DMS 273 (cell line): Measurements from ENCODE around the gene ITSN1.

ENCODE experiments used
- DNase-seq: peaks from one replicate; lab custom pipeline; 2025; ENCODE audit not compliant: unreplicated experiment; lab: John Stamatoyannopoulos, UW

The ITSN1 gene

DNA sequence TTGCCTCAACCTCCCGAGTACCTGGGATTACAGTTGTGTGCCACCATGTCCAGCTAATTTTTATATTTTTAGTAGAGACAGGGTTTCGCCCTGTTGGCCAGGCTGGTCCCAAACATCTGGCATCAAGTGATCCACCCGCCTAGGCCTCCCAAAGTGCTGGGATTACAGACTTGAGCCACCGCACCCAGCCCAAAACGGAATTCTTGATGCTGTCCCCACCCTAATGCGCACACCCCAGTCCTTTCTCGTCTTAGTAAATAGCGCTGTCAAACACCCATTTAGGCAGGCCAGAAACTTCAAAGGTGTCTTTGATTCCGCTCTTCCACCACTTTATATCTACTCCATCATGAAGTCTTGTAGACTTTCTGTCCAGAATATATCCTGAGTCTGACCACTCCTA, 35.1 kb downstream of the ITSN1 start:
- DNase-seq, result no peak

DNA sequence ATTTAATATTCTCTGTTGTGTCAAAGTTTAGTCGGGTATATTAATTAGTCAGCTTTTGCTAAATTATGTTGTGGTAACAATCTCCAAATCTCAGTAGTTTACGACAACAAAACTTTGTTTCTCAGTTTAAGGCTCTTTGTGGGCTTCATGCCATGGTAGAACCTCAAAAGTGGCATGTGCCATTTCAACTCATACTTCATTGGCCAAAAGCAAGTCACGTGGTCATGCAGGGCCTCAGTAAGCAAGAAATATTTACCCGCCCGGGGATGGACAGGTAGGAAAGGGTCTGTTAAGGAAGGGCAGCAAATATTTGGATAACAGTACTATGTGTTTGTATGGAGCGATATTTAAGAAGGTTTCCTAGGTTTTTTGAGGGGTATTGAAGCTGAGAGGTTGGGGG, 38.6 kb downstream of the ITSN1 start:
- DNase-seq, result no peak

DNA sequence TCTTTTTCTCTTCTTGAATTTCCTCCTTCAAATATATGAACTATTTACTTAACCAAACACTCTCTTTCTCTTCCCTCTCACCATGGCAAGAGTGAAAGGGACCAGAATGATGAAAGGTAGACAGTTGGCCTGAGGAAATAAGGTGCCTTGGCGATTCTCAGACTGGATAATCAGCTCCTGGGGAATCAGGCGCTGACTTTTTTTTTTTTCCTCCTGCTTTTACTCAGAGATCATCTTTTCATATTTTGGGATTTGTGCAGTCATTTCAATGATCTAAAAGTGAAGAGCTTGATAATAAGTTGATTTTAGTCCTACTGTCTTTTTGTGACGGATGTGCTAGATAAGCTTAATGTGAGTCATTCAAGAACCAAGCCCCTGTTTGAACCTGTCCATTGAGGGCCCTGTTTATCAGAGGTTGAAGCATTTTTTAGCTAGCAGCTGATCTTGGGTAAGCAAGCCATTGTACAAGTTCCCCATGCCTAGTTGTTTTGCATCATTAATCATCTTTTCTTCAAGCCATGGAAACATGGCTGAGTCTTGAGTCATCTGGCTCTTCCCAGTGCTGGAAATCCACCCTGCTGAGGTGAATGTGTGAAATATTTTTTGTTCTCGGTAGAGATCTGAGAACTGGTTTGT, 40.8 kb downstream of the ITSN1 start:
- no peak for DNase-seq

DNA sequence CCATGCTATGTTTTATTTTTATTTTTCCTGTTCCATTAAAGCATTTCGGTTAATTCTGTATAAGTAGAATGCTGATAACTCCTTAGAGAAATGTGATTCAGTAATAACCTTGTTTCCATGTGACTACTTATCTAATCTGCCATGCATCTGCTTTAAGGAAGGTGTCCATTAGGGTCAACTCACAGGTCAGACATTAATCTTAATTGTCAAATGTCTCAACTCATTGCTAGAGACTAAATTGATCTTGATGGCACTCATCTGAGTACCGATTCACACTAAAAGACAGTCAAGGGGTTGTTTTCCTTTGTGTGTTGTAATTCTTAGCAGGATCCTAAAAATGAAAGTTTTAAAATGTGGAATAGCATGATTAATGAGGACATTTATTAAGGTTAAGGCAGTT, 41.8 kb downstream of the ITSN1 start:
- DNase-seq, result no peak

DNA sequence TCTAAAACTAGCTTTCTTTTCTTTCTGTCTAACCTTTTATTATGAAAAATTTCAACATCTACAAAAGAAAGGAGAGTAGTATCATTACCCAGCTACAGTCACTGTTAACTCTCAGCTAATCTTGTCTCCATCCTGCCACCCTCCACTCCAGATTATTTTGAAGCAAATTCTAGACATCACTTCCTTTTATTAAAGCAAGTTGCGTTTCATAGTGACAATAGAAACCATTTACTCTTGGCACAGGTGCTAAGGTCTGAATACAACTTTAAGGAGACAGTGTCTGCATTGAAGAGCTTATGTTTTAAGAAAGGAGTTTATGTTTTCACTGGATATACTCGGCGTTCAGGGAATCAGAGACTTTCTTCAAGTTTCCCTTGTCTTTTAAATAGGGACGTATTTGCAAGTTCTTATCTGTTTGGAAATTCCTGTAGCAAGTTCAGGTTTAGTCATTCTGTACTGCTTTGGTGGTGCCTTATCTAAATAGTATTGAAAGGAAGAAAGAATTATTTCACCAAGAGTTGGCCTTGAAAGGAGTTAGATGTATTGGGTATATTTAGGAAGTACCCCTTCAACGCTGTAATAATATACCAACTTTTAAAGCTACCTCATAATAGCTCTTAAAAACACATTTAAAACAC, 42.7 kb downstream of the ITSN1 start:
- no peak for DNase-seq

DNA sequence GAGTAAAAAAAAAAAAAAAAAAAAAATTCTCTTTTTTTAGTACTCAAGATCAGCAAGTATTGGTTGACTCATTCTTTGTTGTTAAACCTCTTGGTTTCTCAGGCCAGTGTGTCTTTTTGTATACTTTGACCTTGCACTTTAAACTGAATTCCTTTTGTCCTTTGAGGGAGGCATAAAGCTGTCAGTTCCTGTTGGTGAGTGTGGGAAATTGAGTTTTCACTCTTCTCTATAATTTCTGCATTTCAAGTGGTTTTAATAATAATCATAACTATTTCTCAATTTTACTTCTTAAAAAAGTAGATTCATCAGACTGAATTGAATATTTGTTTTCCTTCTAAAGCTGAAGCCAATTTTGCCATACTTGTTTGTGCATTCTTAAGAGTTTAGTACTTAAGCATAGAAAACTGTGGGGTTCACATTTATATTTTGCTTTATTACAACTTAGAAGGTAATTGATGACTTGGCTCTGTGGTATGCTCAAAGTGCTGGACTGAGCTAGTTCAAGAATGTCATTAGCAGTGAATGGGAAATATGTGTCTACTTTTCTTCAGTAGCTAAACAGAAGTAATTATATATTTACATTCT, 43.4 kb downstream of the ITSN1 start:
- no peak for DNase-seq

DNA sequence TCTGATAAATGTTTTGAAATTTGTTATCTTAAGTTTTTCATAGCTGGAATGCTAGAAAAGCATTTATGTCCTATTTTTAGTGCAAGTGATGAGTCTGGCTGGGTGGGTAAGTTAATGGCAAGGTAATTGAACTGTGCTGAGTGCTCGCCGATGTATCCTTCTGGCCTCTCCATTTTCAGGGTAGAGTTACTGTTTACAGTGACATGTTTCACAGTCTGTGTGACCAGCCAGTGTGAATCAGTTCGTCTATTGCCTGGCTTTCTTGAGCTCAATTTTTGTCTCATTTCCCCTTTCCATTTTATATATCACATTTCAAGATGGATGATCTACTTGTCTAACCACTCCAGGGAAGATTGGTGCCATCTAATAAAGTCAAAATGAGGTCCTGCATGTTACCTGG, 44.1 kb downstream of the ITSN1 start:
- no peak for DNase-seq

DNA sequence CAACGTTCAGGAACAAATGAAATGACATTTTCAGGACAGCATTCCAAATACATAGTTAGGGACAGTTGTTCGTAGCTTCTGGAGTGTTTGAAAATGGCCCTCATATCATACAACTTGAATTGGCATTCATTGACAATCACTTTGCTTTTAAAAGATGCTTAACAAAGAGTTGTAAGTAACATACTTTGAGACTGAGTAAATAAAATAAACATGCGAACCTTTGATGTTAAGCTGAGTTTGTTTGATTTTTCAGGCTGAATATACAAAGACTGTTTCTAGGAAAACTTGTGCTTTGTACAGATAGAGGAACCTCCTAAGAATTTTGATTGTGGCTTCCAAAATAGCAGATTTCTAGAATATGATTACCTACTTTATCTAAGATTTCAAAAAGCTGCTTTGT, 45.3 kb downstream of the ITSN1 start:
- DNase-seq, result no peak

DNA sequence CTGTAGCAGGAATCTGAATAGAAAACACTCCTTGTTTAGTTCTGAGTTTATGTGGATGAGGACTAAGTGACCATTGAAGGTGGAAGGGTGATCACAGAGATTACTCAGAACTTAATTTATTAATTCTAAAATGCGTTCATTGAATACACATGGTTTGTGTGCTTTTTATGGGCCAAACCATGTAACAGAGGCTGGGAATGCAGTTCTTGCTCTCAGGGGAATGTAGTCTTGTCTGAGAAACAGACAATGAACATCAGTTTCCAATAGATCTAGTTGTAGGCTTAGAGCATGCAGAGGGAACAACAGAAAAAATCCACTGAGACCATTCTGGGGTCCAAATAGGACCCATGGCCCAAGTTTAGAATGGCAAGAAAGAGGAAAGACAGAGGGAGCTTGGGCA, 46.1 kb downstream of the ITSN1 start:
- no peak for DNase-seq

DNA sequence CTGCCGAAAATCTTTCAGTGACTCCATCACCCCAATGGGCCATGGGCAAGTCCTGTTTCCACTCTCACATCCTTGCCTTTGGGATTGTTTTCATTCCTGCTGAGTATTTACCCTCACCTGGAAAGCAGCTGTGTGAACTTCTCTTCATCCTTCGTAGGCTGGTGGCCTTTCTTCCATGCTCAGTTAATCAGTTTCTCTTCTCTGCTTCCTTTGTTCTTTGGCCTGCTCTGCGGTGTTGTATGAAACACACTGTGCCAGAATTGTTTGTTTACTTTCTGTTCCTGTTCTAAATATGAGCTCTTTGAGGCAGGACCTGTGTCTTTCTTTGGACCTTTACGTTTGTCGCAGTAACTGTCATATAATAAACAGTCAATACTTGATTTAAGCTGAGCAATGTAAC, 48.6 kb downstream of the ITSN1 start:
- no peak for DNase-seq

DNA sequence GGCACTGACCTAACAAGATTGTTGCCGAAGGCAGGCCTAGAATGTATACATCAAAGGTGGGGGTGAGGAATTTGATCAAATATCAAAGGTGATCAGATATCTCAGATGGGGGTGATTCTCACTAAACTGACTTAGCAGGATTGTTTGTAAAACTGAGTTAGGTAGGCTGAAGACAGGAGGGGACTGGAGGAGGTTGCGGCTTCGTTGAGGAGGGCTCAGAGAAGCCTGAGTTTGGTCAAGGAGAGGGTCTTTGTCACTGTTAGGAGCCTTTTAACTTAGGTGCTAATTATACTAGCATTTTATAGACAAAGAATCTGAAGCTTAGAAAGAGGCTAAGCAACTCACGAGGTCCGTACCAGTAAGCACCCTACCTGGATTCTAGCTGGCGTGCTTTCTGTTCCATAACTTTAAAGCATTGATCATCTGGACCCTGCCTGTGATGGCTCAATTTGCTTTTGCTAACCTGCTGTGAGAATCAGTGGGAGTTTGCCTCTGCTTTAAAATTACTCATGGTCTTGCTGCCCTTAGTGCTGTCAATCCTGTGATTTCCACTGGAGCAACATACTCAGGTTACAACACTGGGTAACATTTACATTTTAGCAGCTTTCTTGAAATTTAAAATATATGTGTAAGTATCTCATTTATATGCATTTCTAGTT, 49.8 kb downstream of the ITSN1 start:
- DNase-seq, result no peak

DNA sequence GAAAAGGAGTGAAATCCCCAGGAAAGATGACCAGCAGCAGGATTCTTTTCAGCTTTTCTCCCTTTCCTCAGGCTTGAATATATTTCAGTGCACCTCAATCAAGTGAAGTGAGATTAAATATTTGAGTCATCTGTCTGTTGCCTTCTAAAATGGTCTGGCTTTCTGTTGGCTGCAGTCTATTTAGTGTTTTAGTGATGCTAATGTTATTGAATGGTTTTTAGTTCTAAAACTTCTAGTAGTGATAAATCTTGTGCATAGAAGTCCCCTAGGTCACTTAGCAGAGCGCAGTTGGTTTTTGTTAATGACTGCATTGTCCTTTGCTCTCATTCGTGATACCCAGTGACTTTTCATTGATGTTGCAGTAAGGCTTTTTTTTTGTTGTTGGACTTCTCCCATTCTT, 53.5 kb downstream of the ITSN1 start:
- no peak for DNase-seq

DNA sequence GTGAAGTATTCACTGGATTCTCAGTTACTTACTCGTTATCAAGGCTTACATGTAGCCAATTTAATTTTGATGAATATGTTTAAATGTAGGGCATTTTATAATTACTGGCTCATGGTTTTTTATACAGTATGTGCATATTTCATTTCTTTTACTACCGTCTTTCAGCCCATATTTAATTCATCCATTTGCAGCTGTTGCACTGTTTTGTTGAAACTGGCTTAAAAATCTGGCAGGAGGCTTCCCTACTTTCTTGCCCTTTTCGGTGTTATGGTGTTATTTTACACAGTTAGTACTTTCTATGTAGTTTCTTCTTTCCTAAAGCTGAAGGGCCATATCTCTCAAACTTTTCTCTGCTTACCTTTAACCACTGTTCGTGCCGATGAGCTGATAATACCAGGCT, 54.2 kb downstream of the ITSN1 start:
- DNase-seq, result no peak

DNA sequence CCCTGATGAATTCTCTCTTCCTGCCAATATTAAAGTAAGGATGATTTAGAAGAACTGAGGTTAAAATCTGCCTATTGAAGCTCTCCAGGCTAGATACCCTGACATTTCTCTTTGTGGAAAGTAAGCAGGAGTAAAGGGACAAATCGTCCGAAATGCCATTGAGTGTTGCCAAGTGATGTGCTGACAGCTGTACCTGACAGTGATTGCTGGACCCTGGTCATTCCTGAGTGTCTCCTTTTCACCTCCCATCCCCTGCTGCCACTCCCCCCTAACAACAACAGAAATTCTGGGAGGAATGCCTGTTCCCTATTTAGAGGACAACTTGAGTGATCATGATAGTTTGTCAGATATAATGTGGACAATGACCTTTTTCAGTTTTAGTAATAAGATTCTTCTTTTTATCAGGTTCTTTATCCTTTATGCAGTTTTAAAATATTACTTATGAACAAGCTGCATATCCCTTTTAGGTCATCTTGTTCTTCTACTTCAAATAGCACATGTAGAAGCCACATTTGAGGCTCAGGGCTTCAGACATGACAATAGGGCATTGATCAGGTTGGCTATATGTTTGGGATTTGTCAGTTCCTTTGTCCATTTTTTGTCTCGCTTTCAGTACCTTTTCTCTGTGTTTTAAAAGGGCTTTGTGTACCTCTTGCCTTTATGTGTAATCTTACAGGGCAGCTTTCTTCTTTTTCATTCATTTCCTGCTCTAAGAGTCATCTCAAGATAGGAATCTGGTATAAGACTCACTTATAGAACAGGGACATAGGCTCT, 56.0 kb downstream of the ITSN1 start:
- no peak for DNase-seq

DNA sequence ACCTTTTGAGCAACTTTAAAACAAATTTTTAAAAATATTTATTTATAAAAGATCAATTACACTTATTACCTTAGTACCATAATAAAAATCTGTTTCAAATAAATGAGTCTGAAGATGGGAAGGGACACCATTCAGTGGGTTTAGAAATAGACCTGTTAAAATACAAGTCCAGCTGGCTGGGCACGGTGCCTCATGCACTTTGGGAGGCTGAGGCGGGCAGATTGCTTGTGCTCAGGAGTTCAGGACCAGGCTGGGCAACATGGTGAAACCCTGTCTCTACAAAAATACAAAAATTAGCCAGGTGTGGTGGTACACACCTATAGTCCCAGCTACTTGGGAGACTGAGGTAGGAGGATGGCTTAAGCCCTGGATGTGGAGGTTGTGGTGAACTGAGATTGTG, 57.0 kb downstream of the ITSN1 start:
- DNase-seq, result no peak

DNA sequence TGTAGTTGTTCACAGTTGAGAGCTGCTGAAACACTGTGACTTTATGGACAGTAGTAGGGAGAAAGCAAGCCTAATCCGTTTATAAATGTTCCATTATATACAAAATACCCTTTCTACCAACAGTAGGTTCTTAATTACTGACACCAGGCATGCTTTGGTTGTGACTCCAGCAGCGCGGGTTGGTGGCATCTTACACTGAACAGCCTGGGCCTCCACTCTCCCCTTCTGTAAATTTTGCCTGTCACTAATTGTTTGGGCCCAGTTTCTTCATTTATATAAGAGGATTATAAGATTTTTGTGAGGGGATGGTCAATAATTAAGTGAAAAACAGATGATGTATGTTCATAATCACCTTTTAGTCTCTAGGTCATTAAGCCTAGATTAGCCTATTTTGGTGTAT, 58.2 kb downstream of the ITSN1 start:
- no peak for DNase-seq

DNA sequence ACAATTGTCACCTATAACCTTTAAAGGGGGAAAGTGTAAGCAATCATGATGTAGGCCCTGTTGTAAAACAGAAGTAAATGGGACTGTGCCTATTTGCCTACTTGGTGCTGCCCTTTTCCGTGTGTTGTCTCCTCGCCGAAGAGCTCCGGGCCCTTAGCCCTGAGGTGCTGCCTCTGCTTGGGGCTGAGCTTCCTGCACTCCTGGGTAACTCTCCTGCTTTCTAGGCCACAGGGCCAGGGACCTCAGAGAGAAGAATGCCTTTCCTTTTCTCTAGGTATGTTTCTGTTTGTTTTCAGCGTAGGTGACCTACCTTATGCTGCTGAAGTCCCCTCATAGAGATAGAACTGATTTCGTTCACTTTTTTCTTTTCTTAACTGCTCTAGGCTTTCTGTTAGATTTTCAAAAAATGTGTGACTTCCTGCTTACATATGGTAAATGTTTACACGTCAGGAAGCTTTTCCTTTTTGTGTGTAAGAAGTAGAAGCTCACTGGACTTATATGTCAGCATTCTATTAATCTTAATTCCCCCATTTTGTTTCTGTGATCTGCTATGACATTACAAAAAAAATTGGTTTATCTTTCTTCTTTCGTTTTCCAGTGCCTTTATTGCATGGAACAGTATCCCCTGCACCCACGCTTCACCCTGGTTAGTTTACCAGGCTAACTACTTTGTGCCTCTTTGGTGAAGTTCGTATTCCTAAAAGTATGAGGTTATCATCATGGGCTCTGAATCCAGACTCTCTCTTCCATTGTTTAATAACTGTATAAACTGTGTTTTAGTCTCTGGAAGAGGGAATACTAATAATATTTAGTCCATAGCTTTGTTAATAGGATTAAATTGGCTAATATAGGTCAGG, 61.7 kb downstream of the ITSN1 start:
- DNase-seq, result no peak

DNA sequence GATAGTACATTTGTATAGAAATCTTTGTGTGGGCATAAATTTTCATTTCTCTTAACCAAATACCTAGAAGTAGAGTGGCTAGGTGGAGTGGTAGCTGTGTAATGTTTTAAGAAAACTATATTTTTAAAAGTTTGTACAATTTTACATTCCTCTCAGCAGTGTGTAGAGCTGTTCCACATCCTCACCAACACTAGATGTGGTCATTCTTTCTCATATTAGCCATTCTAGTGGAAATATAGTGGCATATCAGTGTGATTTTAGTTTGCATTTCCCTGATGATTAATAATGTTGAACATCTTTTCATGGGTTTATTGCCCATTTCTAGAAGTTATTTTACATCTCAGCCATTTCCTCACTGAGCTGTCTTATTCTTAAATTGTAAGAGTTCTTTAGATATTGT, 65.5 kb downstream of the ITSN1 start:
- DNase-seq, result no peak

DNA sequence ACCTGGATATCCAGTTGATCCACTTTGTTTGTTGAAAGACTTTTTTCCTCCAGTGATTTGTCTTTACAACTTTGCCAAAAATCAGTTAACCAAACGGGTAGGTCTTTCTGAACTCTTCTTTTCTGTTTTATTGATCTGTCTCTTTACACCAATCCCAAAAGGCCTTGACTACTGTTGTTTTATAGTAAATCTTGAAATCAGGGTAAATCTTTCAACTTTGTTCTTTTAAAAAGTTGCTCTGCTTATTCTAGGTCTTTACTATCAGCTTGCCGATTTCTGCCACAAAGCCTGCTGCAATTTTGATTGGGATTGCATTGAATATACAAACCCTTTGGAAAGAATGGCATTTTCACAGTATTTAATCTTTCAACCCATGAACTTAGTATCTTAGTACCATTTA, 66.6 kb downstream of the ITSN1 start:
- DNase-seq, result no peak

DNA sequence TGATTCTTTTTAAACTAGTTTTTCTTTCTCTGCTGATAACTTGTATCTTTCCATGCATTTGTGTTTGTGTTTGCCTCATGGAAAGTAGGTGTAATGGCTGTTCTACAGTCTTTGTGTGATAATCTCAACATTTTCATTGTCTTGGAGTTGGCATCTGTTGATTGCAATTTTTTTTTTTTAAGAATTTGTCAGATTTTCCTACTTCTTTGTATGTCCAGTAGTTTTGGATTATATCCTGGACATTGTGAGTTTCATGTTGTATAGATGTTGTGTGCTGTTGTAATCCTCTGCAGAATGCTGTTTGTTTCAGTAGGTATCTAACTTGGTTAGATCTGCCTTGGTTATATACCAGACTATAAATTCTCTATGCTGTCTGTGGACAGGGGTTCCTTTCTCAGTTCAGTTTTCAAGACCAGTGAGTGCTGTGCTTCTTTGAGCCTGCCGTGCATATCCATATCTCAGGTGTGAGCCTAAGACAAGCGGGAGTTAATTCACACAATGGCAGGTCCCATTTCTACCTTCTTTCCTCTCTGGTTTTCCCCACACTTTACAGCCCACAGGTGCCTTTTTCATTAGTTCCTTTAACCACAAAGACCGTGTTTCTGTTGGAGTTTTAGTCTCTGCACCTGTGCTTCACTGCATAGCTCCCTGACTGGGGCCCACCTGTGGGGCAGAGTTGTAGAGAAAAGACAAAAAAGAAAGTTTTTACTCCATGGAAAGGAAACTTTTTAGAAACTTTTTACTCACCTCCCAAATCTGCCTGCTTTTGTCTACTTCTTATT, 69.9 kb downstream of the ITSN1 start:
- no peak for DNase-seq
